B cell (primary cell): ENCODE data around the gene LRBA. TPM values are rescaled to one million over a fixed set of nuclear protein-coding genes. Genes with fewer than 3 reads are reported as not detected.

Experiments
- ATAC-seq: fragments of 200-7000 bp; cut with Tn5 transposase; one replicate; pipeline ENCODE4 v1.10.0; 2021; ENCODE audit warnings: low read depth, mild to moderate bottlenecking, moderate number of reproducible peaks, moderate library complexity
- CTCF ChIA-PET: fragments of 350-600 bp; sonication (Branson Sonifier 250); formaldehyde crosslinking; loops from one replicate; lab custom pipeline; 2021; ENCODE audit warnings: antibody characterized with exemption, inconsistent platforms; lab: Charles Lee
- POLR2A ChIA-PET: fragments of 350-600 bp; sonication (Branson Sonifier 250); formaldehyde crosslinking; loops from one replicate; lab custom pipeline; 2021; ENCODE audit warnings: antibody characterized with exemption; lab: Charles Lee
- DNase-seq: peaks from one replicate; pipeline ENCODE4 v3.0.0; 2013
- H2AFZ ChIP-seq: 2 replicates; pipeline ENCODE4 v1.6.1; 2012; ENCODE audit warnings: mild to moderate bottlenecking, low read depth, low read length; ENCODE audit not compliant: insufficient read depth, poor library complexity, severe bottlenecking
- H3K27ac ChIP-seq, 2 donors: 1 replicate in 1 of 2; 2 replicates in 1 of 2; pipeline ENCODE4 v1.5.1; 2012 to 2013; ENCODE audit warnings: low read length in 2 of 2, mild to moderate bottlenecking in 2 of 2, moderate library complexity in 1 of 2
- H3K27me3 ChIP-seq, 4 experiments: fragments of 200-600 bp in 1 of 4; sonication (generic) in 1 of 4; replicated peaks in 1 of 4; 1 replicate in 2 of 4; 2 replicates in 2 of 4; pipeline versions ENCODE4 v1.6.1 to v1.7.0; 2013 to 2016; ENCODE audit warnings: low read length in 3 of 4, mild to moderate bottlenecking in 2 of 4, mixed read lengths in 1 of 4, moderate library complexity in 1 of 4; ENCODE audit not compliant: insufficient read depth in 4 of 4, control insufficient read depth in 3 of 4; ENCODE audit errors: control extremely low read depth in 1 of 4
- H3K36me3 ChIP-seq, 2 experiments: replicated peaks in 1 of 2; 1 replicate in 1 of 2; 2 replicates in 1 of 2; pipeline versions ENCODE4 v1.6.1 to v1.7.1; 2013; ENCODE audit warnings: low read length in 1 of 2; ENCODE audit not compliant: insufficient read depth in 2 of 2, control insufficient read depth in 1 of 2; ENCODE audit errors: control extremely low read depth in 1 of 2, extremely low read depth in 1 of 2
- H3K4me1 ChIP-seq, 2 donors: fragments of 200-600 bp in 1 of 2; sonication (generic) in 1 of 2; 1 replicate in 1 of 2; 2 replicates in 1 of 2; pipeline versions ENCODE4 v1.5.1 to v1.6.1; 2013 to 2017; ENCODE audit warnings: low read length in 2 of 2; ENCODE audit not compliant: control insufficient read depth in 2 of 2, insufficient read depth in 2 of 2
- H3K4me2 ChIP-seq: replicated peaks from 2 replicates; pipeline ENCODE3; 2012; ENCODE audit warnings: mild to moderate bottlenecking, low read depth, low read length; ENCODE audit not compliant: poor library complexity, severe bottlenecking
- H3K4me3 ChIP-seq, 5 experiments: fragments of 200-600 bp in 1 of 5; sonication (generic) in 1 of 5; 1 replicate in 3 of 5; 2 replicates in 2 of 5; pipeline versions ENCODE4 v1.5.1 to v1.7.0; 2011 to 2016; ENCODE audit warnings: low read length in 4 of 5, mild to moderate bottlenecking in 4 of 5, low read depth in 2 of 5, control low read depth in 1 of 5, moderate library complexity in 1 of 5; ENCODE audit not compliant: insufficient read depth in 1 of 5; ENCODE audit errors: control extremely low read depth in 1 of 5, extremely low read depth in 1 of 5
- H3K79me2 ChIP-seq: fragments of 200-600 bp; sonication (generic); one replicate; pipeline ENCODE4 v1.6.0; 2016; ENCODE audit warnings: low read length; ENCODE audit not compliant: control insufficient read depth, insufficient read depth
- H3K9ac ChIP-seq: fragments of 200-600 bp; sonication (generic); 2 replicates; pipeline ENCODE4 v1.6.1; 2017; ENCODE audit warnings: mild to moderate bottlenecking, low read length, moderate library complexity
- H3K9me3 ChIP-seq, 3 donors: one replicate each; pipeline versions ENCODE4 v1.6.1 to v1.7.1; 2013; ENCODE audit warnings: low read length in 2 of 3; ENCODE audit not compliant: control insufficient read depth in 2 of 3, insufficient read depth in 1 of 3; ENCODE audit errors: control extremely low read depth in 1 of 3
- H4K20me1 ChIP-seq: 2 replicates; pipeline ENCODE4 v1.6.0; 2012; ENCODE audit warnings: mild to moderate bottlenecking, low read length; ENCODE audit not compliant: insufficient read depth, control insufficient read depth, poor library complexity, severe bottlenecking
- H3K27ac Mint-ChIP-seq: one replicate; pipeline ENCODE4 v1.8.0; 2021; ENCODE audit warnings: mixed read lengths
- H3K27me3 Mint-ChIP-seq: one replicate; pipeline ENCODE4 v1.8.0; 2021; ENCODE audit warnings: mixed read lengths
- H3K4me1 Mint-ChIP-seq: one replicate; pipeline ENCODE4 v1.8.0; 2021; ENCODE audit warnings: mixed read lengths
- H3K4me3 Mint-ChIP-seq: one replicate; pipeline ENCODE4 v1.8.0; 2021; ENCODE audit warnings: mixed read lengths
- H3K9me3 Mint-ChIP-seq: one replicate; pipeline ENCODE4 v1.8.0; 2022; ENCODE audit warnings: mixed read lengths; ENCODE audit not compliant: insufficient read depth
- EZH2 ChIP-seq: IDR thresholded peaks from 2 replicates; pipeline ENCODE4 v1.6.1; 2012; ENCODE audit warnings: borderline replicate concordance, low read depth, mild to moderate bottlenecking, moderate library complexity, low read length; ENCODE audit not compliant: insufficient read depth, poor library complexity, severe bottlenecking
- WGBS: methylation state at CpG from one replicate; pipeline ENCODE4 v1.1.5; 2013; ENCODE audit warnings: missing lambda C conversion rate; ENCODE audit not compliant: insufficient coverage; 5-methylcytosine and 5-hydroxymethylcytosine counted together
- intact Hi-C: fragments of 100-400 bp; cut with micrococcal nuclease; formaldehyde crosslinking; loops from one replicate; pipeline ENCODE4 v1.10.0; 2022
- polyA plus RNA-seq: library from polyadenylated mRNA; depleted of rRNA; stranded (reverse); fragments of >200 nt; gene quantifications from 2 replicates; pipeline ENCODE4 v1.2.3, GENCODE V29; 2012
- total RNA-seq, 2 donors: library from RNA; stranded (reverse); fragments of 120-200 nt in 1 of 2; gene quantifications; 1 replicate in 1 of 2; 2 replicates in 1 of 2; pipeline versions ENCODE4 v1.2.3 to v1.2.4, GENCODE V29; 2013 to 2022
- TF ChIP-seq, protein P1 (sequence below): fragments of 200-600 bp; IDR thresholded peaks from one replicate; pipeline ENCODE4 v1.8.0; 2022; ENCODE audit warnings: antibody characterized with exemption, mild to moderate bottlenecking

The LRBA gene
- total and polyA plus RNA-seq, 2 donors (not counting 1 experiment from before 2014, with no cell fraction given) = 17.5 to 86.7 TPM

DNA sequence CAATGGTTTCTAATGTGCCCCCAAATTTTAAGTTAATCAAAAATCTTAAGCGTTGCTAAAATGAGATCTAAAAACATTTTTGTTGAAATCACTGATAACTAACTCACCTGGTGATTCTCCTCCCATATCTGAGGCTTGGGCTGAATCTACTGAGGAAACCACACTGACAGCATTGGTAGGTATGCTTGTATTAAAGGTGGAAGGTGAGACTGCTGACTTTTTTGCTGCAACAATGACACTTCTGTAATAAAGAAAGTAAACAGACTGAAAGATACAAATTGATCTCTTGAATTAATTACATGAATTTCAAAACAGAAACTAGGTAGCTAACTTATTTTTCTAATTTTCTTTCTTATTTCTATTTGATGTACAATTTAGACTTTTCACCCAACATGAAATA lies 198.1 kb downstream of the LRBA start:
- WGBS = no CpG with 5 or more reads among the region's 1 CpG
- H3K27me3 Mint-ChIP-seq = no peaks in the 10 kb centered on the region
- Histone ChIP-seq H3K4me2 (no peak overlapping the region), H3K79me2 (no peaks in the 10 kb centered on the region), H3K9me3 (no peaks in the 10 kb centered on the region), H3K36me3 (peaks cover 1 to 6% of the 10 kb centered on the region in 2 experiments), H3K4me3 (no peak overlapping the region), H3K9ac (no peak overlapping the region), H3K4me1 (no peaks in the 10 kb centered on the region), H3K27ac (no peak overlapping the region), H3K27me3 (no peaks in the 10 kb centered on the region), H4K20me1 (no peaks in the 10 kb centered on the region), H2AFZ (no peak overlapping the region)
- no peak for TF ChIP-seq EZH2
- TF ChIP-seq, protein P1, sequence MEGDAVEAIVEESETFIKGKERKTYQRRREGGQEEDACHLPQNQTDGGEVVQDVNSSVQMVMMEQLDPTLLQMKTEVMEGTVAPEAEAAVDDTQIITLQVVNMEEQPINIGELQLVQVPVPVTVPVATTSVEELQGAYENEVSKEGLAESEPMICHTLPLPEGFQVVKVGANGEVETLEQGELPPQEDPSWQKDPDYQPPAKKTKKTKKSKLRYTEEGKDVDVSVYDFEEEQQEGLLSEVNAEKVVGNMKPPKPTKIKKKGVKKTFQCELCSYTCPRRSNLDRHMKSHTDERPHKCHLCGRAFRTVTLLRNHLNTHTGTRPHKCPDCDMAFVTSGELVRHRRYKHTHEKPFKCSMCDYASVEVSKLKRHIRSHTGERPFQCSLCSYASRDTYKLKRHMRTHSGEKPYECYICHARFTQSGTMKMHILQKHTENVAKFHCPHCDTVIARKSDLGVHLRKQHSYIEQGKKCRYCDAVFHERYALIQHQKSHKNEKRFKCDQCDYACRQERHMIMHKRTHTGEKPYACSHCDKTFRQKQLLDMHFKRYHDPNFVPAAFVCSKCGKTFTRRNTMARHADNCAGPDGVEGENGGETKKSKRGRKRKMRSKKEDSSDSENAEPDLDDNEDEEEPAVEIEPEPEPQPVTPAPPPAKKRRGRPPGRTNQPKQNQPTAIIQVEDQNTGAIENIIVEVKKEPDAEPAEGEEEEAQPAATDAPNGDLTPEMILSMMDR = no peak
- H3K27ac Mint-ChIP-seq = no peak overlapping the region
- ChIA-PET POLR2A (no interaction called here), CTCF (no interaction called here)
- no peak for ATAC-seq
- no peak for DNase-seq
- H3K9me3 Mint-ChIP-seq = no peaks in the 10 kb centered on the region
- H3K4me3 Mint-ChIP-seq = no peak overlapping the region
- intact Hi-C loops = no loop called here
- H3K4me1 Mint-ChIP-seq = no peaks in the 10 kb centered on the region

DNA sequence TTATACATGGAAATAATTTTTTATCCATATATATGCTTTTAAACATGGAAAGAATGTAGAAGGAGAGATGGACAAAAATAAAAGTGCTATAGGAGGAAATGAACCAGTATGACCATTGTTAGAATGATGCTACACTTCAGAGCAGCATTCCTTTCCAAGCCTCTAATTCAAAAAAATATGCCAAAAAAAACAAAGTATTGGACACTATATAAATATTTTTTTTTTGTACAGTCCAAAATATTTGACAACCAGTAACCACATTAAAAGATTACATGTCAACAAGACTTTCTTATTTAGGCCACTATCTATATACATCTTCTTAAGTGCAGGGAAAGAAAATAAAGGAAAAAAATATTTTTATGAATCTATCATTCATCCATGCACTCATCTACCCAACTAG lies 198.6 kb downstream of the LRBA start:
- intact Hi-C loops = no loop called here
- ATAC-seq (no peak), DNase-seq (no peak)
- ChIA-PET POLR2A (no interaction called here), CTCF (no interaction called here)
- Histone ChIP-seq H2AFZ (no peak overlapping the region), H3K4me2 (no peak overlapping the region), H3K36me3 (peaks cover 1 to 6% of the 10 kb centered on the region in 2 experiments), H3K9me3 (no peaks in the 10 kb centered on the region), H3K27me3 (no peaks in the 10 kb centered on the region), H3K9ac (no peak overlapping the region), H3K4me3 (no peak overlapping the region), H3K27ac (no peak overlapping the region), H4K20me1 (no peaks in the 10 kb centered on the region), H3K79me2 (no peaks in the 10 kb centered on the region), H3K4me1 (no peaks in the 10 kb centered on the region)
- Mint-ChIP-seq H3K9me3 (no peaks in the 10 kb centered on the region), H3K4me3 (no peak overlapping the region), H3K27me3 (no peaks in the 10 kb centered on the region), H3K4me1 (no peaks in the 10 kb centered on the region), H3K27ac (no peak overlapping the region)
- no peak for TF ChIP-seq EZH2
- TF ChIP-seq, protein P1 = no peak
